Measurements from ENCODE around the gene TSPAN4.

TSPAN4 gene

DNA sequence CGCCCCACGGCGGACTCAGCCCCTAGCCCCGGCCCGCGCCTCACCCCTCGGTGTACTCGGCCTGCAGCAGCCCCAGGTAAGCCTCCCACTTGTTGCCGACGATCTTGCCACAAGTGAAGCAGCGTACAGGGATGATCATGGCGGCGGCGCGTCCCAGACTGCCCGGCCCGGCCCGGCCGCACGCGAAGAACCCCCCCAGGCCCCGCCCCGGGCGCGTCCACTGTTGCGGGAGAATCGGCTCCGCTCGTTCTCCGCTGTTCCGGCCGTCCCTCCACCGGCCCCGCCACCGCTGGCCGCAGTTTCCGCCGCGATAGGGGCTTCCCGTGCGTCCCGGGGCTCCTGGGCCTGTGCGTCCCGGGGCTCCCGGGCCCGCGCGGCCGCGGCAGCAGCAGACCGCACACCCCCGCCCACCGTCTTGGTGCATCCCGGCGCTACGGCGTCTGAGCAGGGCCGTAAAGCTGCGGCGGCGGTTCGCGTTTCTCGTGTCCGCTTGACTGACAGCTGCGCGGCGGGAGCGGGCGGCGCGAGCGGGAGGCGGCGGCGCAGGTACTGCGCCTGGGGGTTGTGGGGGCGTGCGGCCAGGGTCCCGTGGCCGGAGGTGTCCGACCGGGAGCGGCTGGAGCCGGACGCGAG is at the start of gene TSPAN4, which contains the start of gene POLR2L:
Gene TSPAN4, plus strand, starts transcription at position 483 of the 633 bp plus-strand sequence. CDS start 7,453 bp downstream, outside the sequence.
Gene POLR2L, minus strand, starts transcription at position 160 of the 633 bp plus-strand sequence. Its CDS starts 21 bp downstream, at position 139.
- peak; percentile 80 for DNase-seq

GRCh38 chr11:792873-793272 is 49.8 kb upstream of the TSPAN4 start:
- no peak for DNase-seq

DNA sequence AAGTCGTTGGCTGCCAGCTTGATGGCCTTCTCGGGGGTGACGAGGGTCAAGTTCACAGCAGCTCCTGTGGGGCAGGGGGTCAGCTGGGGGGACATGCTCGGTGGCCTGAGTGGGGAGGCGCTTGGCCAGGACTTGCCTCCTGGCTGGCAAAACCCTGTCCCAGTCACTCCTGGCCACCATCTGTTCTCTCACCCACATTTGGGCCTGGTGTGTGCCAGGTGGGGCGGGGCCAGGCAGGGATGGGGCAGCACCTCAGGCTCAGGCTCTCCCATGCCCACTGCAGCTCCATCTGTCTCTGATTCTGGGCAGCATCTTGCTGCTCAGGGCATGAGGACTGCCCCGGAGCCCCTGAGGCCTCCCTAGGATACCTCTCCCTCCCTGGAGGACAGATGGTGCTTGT is 49.1 kb upstream of the TSPAN4 start:
- no peak for DNase-seq

DNA sequence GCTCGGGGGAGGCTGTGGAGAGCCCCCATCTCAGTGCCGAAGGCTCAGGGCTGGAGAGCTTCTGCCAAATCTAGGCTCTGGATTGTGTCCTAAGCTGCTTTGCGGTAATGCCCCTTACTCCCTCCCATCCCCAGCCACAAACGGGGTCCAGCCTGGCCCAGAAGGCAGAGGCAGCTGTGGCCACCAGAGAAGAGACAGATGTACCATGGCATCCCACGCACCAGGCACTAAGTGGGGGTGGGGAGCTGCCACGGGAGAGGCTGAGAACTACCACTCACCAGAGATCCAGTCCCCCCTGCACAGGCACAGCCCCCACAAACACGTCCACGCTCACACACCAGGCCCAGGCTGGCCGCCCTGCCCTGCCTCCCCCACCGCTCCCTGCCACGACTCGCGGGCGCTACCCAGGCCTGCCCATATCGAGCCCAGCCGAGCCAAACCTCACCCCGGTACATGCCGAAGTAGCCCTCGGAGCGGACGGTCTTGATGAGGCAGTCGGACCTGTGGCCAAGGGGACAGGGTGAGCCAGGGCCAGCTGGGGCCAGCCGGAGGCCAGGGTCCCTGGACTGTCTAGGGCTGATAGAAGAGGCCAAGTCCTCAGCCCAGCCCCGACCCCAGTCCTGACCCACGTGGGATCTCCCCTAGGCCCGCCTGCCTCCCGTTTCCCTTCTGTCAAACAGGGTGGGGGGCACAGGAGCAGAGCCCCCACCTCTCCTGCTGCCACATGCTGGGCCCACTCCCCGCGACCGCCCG is 48.5 kb upstream of the TSPAN4 start:
- DNase-seq, result no peak

DNA sequence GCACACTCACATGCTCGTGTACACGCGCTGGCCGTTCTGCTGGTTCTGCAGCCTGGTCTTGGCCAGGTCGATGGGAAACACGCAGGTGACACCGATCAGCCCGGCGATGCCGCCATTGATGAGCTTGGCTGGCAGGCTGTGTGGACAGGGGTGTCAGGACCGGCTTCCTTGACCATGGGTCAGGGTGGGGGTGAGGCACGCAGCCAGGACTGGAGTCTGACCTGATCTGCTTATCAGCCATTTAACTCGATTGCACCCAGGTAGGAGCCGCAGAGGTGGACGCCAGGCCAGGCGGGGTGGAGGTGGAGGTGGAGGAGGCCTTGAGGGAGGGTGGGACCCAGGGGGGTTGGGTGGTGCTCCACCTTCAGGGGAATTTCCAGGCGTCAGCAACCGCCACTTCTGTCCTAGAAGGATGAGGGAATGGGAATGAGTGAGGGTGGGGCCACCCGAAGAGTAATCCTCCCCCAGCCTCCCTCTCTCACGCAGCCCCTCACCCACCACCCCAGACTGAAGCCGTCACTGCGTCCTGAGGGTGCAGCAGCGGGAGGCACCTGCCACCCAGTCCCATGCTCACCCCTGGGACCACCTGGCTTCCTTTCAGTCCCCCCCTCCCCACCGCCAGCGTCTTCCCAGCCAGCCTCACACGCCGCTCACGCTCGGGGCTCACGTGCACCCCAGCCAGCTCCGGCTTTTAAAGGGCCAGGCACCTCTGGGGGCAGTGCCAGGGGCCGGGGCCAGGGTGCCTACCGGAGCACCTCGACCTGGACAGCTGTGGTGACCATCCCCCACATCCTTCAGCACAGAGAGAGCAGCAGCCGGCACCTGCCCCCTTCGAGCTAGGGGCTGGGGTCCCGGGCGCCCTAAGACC is 47.7 kb upstream of the TSPAN4 start:
- DNase-seq, result no peak

DNA sequence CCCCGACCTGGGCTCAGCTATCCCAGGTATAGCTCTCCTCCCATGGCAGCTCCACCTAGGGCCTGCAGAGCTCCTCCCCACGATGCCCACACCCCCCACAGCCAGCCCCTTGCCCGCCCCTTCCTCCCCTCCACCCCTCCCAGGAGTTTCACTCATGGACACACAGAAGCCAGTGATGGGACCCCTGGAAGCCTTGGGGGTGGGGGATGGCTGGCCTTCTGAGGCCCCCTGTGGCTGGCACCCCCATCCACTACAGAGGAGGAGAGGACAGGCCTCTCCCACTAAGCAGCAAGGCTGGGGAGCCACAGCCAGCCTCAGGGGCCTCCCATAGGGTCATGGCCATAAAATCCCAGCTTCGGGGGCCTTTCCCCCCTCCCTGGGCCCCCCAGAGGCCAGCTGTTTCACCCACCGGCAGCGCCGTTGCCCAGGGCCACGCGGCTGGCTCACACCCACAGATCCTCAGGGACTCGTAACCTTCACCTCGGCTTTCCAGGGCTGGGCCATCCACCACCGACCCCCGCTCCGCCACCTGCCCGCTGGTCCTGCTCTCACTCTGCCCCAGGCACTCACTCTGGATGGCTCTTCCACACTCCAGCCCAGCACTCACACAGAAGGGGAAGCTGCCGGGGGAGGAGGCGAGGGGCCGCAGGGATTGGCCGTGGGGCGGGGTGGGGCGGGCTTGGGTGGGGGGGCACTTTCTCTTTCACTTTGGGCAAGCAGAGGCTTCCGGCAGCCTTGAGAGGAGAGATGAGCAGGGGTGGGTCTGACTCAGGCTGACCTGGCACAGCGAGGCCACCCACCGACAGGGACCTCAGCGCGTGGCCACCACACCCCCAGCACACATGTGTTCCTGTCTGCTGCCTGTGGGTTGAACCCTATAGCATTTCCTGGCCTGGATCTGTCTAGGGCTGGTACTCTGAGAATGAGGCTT is 46.8 kb upstream of the TSPAN4 start:
- DNase-seq, result peak; percentile 77

GRCh38 chr11:796565-797295 is 45.9 kb upstream of the TSPAN4 start:
- DNase-seq, result no peak

DNA sequence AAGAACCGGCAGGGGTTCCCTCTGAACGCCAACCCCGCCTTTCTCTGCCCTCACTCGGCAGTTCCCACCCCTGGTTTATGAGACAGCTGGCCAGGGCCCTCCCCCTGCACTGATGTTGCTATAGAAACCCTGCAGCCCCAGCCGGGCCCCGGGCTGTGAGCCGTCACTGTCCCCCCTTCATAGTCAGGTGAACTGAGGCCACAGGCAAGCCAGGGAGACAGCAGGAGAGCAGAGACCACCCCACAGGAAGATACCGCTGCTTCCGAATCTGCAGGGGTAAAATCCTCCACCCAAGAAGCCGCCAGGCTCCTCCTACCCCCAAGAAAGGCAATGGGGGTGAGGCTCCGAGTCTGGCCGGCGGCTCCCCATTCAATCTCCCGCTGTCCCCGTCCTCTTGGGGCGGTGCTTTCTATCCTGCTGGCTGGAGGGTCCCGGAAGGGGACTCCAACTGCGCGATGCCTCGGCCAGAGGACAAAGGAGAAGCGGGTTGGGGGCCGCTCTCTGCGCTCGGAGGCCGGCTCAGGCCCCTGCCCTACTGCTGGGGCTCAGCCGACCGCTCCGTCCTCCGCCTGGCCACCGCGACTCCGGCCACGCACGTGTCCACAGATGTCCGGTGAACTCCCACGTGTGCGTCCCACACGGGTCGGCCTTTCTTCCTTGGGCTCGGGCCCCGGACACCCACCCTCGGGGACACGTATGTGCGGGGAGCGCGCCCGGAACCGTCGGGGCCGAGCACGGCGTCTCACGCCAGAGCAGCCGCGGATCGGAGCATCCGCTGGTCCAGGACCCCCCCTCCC is 45.2 kb upstream of the TSPAN4 start:
- peak; percentile 87 for DNase-seq

GRCh38 chr11:798093-798713 is 44.4 kb upstream of the TSPAN4 start, which contains the start of gene SLC25A22:
TSS of gene SLC25A22 (minus strand) at chr11:798281. CDS start at chr11:795006, 3,275 bp downstream.
- DNase-seq, result peak; percentile 77

DNA sequence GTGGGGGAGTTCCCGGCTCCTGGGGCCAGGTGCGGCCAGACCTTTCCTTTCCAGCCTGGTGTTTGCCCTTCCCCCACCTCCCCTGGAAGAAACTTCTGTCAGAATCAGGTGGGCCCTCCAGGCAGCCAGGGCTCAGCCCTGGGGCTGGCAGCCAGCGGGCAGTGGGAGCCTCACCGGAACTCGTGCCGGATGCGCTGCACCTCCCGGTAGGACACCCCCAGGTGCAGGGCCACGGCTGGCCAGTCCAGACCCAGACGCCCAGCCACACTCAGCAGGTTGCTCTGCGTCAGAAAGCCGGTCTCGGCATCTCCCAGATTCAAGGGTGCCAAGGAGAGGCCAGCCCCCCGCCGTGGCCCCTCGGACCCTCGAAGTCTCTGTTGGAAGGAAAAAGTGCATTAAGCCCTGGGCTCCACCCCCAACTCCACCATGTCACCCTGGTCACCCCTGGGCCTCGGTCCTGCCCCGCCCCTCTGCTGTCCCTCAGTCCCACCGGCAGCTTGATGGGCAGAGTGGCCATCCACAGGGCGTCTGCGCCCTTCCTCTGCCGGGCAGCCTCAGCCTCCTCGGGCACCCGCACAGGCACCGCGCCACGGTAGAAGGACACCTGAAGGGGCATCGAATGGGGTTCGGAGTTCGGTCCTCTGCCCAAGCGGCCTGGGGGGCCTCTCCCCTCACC is 42.9 kb upstream of the TSPAN4 start:
- no peak for DNase-seq

- no peak for DNase-seq
Measured at GRCh38 chr11:800473-800872, 42.2 kb upstream of the TSPAN4 start.

- no peak for DNase-seq
Measured at GRCh38 chr11:801097-801780, 41.4 kb upstream of the TSPAN4 start.

DNA sequence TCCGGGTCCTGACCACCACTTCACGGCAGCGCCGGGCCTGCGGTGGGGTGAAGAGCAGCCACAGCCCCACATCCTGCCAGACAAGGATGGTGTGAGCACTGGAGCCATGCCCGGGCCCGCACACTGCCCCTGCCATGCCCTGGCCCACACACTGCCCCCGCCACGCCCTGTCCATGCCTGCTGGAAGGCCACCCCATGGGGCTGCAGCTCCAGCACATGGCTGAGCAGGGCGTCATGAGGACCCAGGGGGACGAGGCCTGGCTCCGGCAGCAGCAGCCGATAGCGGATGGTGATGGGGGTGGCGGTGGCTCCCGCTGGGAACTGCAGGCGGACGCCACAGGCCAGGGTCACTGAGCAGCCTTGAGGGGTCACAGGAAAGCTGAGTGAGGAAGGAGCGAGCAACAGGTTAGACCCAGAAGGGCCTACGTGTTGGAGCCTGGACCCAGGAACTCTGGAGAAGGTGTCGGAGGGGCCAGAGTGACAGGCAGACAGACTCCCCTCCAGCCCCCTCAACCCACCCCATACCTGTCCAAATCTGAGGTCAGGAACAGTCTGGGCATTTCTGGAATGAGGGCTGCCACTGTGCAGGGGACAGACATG is 40.5 kb upstream of the TSPAN4 start:
- no peak for DNase-seq

DNA sequence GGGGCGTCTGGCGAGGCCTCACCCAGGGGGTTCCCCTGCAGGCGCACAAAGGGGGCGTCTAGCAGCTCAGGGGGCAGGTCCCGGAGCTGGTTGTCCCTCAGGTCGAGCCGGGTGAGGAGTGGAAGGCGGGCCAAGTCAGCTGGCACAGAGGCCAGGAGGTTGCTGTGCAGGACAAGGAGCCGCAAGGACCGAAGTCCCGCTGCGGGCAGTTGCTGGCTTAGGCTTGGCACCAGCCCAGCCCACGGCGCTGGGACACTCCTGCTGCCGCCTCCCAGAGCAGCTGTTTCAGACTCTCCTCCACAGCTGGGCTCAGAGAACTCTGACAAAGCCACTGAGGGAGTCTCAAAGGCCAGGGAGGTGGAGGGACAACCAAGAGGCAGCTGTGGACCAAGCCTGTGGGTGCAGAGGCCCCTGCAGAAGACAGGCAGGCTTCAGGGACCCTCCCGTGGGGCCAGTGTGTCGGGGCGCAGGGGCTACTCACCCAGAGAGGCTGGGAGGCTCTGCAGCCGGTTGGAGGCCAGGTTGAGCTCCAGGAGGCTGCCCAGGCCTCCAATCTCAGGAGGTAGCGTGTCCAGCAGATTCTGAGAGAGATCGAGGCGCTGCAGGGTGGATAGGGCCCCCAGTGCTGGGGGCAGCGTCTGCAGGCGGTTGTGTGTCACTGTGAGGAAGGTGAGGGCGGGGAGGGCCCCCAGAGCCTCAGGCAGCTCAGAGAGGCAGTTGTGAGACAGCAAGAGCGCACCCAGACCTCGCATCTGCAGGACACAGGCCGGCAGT is 39.8 kb upstream of the TSPAN4 start:
- no peak for DNase-seq

DNA sequence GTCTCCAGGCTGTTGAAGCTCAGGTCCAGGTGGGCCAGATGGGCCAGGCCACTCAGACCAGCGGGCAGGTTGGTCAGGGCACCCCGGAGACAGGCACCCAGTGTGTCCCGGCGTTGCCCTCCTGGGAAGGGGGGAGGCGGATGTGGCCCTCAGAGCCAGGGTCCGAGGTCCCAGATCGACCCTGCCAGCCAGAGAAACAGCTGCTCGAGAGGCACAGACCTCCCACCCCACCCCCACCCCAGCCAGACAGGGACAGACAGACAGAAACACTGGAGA is 39.2 kb upstream of the TSPAN4 start:
- DNase-seq, result no peak

GRCh38 chr11:803770-804598 is 38.7 kb upstream of the TSPAN4 start:
- DNase-seq, result no peak

DNA sequence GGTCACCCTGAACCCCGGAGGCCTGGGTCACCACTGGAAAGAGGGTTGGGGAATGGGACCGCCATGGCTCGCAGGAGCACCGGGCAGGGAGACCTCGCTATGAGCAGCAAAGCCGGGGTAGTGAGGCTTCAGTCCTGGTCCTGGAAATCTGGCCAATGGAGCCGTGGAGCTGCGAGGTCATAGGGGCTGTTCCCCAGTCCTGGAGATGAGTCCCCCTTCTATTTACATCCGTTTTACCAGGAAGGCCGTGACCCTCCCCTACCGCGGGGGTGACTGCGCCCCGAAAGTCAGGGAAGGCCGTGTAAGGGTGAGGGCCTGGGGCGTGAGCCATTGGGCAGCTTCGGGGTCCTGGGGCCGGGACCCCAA is 38.1 kb upstream of the TSPAN4 start:
- no peak for DNase-seq

Data from CD4-positive, alpha-beta T cell treated with Interferon gamma for 1 hour (primary cell).